Skeletal muscle tissue (tissue), 4 donors: ENCODE data around the gene LUC7L. TPM values are rescaled to one million over a fixed set of nuclear protein-coding genes. Genes with fewer than 3 reads are reported as not detected.

Experiments
- H3K27ac ChIP-seq: one replicate; pipeline ENCODE4 v1.7.0; 2013; ENCODE audit warnings: mild to moderate bottlenecking, low read depth, low read length, inconsistent platforms
- H3K27me3 ChIP-seq, 3 donors: one replicate each; pipeline ENCODE4 v1.7.0; 2013; ENCODE audit warnings: low read length in 3 of 3; ENCODE audit not compliant: control insufficient read depth in 3 of 3, insufficient read depth in 3 of 3
- H3K36me3 ChIP-seq, 3 donors: one replicate each; pipeline ENCODE4 v1.7.0; 2013; ENCODE audit warnings: low read length in 3 of 3; ENCODE audit not compliant: control insufficient read depth in 3 of 3, insufficient read depth in 3 of 3
- H3K4me1 ChIP-seq, 3 donors: one replicate each; pipeline ENCODE4 v1.7.0; 2013; ENCODE audit warnings: low read length in 3 of 3, mild to moderate bottlenecking in 3 of 3; ENCODE audit not compliant: control insufficient read depth in 3 of 3, insufficient read depth in 3 of 3
- H3K4me3 ChIP-seq, 3 donors: one replicate each; pipeline ENCODE4 v1.7.0; 2013; ENCODE audit warnings: low read length in 3 of 3
- H3K9ac ChIP-seq, 3 donors: one replicate each; pipeline ENCODE4 v1.7.0; 2013; ENCODE audit warnings: low read length in 3 of 3, mild to moderate bottlenecking in 3 of 3, moderate library complexity in 2 of 3, low read depth in 1 of 3
- H3K9me3 ChIP-seq, 3 donors: one replicate each; pipeline ENCODE4 v1.7.0; 2013; ENCODE audit warnings: low read length in 3 of 3; ENCODE audit not compliant: control insufficient read depth in 3 of 3
- total RNA-seq: library from RNA; depleted of rRNA; stranded (reverse); fragments of >200 nt; gene quantifications from one replicate; pipeline ENCODE4 v1.2.3, GENCODE V29; 2014
- donor health status: Osteomylitis.

Gene LUC7L
- total RNA-seq, 1 donor from 2014 or later, result 38.1 TPM

DNA sequence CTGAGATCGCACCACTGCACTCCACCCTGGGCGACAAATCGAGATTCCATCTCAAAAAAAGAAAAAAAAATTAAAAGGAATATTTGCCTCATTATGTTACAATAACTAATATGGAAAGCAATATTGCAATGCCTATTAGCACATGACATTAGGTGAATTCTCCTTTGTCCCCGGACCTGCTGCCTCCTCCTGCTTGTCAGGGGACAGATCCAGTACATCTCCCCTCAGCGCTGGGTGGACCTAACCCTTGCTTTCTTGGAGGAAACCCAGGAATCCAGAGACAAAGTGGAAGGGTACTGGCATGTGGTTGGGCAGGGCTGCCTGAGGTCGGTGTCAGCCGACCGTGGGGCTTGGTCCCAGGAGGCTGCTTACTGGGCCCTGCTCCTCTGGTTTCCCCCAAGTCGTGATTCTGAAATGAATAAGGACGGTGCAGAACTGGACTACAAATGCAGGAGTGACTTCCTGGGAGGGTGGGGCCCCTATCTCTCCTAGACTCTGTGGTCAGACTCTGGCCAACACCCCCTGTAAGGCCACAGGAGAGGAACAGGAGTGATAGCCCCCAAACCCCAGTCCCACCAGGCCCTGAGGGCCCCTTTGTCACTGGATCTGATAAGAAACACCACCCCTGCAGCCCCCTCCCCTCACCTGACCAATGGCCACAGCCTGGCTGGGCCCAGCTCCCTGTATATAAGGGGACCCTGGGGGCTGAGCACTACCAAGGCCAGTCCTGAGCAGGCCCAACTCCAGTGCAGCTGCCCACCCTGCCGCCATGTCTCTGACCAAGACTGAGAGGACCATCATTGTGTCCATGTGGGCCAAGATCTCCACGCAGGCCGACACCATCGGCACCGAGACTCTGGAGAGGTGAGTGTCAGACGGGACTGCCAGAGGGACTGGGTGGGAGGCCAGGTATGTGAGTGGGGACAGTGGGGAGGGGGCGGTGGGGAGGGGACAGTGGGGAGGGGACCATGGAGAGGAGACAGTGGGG, 76.8 kb downstream of the LUC7L start, which contains the start of gene HBZ:
Gene HBZ (plus strand): TSS at position 504 of the 988 bp plus-strand sequence. CDS start 266 bp downstream, at position 770.
- no peak within 1 kb of the TSS for H3K4me3 ChIP-seq
- peaks cover 22 to 33% (median 28%) of the 10 kb centered on the region in 3 donors for H3K27me3 ChIP-seq
- H3K4me1 ChIP-seq, result peaks cover 4 to 10% (median 8%) of the 10 kb centered on the region in 3 donors
- no peaks in the 10 kb centered on the region for H3K36me3 ChIP-seq
- H3K9ac ChIP-seq, result no peak within 1 kb of the TSS
- H3K9me3 ChIP-seq, result no peaks in the 10 kb centered on the region
- H3K27ac ChIP-seq, result no peak within 1 kb of the TSS

DNA sequence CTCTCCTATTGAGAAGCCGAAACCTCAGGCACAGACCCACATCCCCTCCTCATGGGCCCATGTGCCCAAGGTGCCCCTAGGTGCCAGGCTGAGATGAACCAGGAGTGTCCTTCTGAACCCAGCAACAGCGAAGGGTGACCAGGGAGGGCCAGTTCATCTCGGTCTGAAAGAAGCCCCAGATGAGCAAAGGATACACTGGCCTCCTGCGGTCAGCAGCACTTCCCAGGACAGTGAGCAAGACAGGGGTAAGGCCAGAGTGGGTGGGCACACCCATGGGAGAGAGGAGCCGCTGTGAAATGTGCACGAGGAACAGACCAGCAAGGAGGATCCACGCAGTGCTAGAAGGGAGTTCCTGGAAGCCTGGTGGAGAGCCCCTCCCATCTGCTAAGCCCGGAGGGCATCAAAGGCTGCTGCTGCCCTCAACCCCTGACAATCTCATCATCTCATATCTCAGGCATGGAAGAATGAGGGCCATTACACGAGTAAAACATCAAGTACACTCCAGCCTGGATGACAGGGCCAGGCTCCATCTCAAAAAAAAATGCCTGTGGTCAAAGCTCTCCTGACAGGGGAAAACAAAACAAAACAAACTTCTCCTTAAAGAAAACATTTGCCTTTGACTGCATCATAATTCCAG, 80.1 kb downstream of the LUC7L start:
- H3K4me3 ChIP-seq, result no peak overlapping the region
- no peaks in the 10 kb centered on the region for H3K4me1 ChIP-seq
- H3K27me3 ChIP-seq, result peaks cover 12 to 14% (median 13%) of the 10 kb centered on the region in 3 donors
- no peaks in the 10 kb centered on the region for H3K36me3 ChIP-seq
- H3K9me3 ChIP-seq, result no peaks in the 10 kb centered on the region
- H3K9ac ChIP-seq, result no peak overlapping the region
- no peak overlapping the region for H3K27ac ChIP-seq

DNA sequence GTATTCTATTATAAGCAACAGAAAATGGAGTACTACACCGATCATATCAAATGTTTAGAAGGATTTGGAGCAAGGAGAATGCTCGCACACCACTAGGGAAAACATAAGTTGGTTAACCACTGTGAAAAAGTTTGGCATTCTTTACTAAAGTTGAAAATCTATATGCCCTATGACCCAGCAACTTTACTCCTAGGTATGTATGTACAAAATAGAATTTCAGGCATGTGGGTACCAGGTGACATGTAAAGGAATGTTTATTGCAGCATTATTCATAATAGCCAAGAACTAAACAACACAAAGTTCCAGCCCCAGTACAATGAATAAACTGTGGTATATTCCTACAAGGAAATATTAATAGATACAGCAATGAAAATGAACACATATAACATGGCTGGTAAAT, 82.6 kb downstream of the LUC7L start:
- no peaks in the 10 kb centered on the region for H3K36me3 ChIP-seq
- no peak overlapping the region for H3K9ac ChIP-seq
- H3K4me3 ChIP-seq, result no peak overlapping the region
- H3K9me3 ChIP-seq, result no peaks in the 10 kb centered on the region
- H3K4me1 ChIP-seq, result no peaks in the 10 kb centered on the region
- H3K27me3 ChIP-seq, result peaks cover 9 to 19% (median 13%) of the 10 kb centered on the region in 3 donors
- no peak overlapping the region for H3K27ac ChIP-seq

DNA sequence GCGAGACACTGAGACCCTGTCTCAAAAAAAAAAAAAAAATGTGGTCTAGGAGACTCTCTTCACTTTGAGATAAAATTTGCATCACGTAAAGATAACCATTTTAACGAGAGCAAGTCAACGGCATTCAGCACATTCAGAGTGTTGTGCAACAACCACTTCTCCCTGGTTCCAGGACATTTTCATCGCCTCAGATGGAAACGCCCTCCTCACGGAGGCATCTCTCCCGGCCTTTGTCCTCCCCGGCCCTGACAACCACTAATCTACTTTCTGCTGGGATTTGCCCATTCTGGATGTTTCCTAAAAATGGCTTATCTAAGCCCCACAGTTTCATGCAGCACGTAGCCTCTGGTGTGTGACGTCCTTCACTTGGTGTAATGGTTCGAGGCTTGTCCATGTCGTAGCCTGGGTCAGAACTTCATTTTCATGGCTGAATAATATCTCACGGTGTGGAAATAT, 84.4 kb downstream of the LUC7L start:
- Histone ChIP-seq H3K9ac (no peak overlapping the region), H3K4me3 (no peak overlapping the region), H3K36me3 (no peaks in the 10 kb centered on the region), H3K9me3 (no peaks in the 10 kb centered on the region), H3K27me3 (peaks cover 9 to 19% (median 13%) of the 10 kb centered on the region in 3 donors), H3K4me1 (no peaks in the 10 kb centered on the region), H3K27ac (no peak overlapping the region)

DNA sequence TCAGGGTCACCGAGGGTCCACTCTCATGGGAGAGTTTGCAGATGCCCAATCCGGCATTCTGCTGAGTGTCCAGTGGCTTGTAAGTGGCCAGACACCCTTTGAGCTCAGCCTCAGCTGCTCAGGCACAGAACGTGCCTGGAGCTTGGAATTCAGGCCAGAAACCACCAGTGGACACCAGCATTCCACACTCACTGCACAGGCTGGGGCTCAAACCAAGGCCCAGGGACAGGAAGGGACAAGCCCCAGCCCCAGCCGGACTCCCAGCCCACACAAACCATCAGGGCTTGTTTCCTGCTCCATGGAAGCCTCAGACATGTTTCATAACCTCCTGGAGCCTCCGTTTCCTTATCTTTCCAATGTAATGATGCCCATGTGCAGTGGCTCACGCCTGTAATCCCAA, 85.8 kb downstream of the LUC7L start:
- Histone ChIP-seq H3K9ac (no peak overlapping the region), H3K4me3 (no peak overlapping the region), H3K27ac (no peak overlapping the region), H3K4me1 (no peaks in the 10 kb centered on the region), H3K36me3 (no peaks in the 10 kb centered on the region), H3K9me3 (no peaks in the 10 kb centered on the region), H3K27me3 (peaks cover under 1 to 11% (median 4%) of the 10 kb centered on the region in 3 donors)

DNA sequence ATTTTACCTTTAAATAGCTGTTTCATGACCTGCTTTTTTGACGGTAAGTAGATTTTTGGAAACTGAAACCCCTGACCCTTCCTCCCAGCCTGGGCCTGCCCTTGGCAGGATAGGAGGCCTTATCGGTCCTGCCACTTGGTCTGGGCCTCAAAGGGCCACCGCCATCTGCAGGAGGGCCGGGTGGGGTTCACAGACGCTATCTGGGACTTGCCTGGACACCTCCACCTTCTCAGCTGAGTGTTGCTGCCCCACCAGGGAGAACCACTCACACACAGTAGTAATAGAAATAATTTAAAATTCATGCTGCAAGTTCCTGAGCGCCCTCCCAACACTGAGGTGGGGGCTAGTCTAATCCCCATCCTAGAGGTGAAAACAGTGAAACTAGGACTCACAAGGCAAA, 86.2 kb downstream of the LUC7L start:
- H3K4me3 ChIP-seq, result no peak overlapping the region
- H3K9ac ChIP-seq, result no peak overlapping the region
- no peaks in the 10 kb centered on the region for H3K4me1 ChIP-seq
- H3K9me3 ChIP-seq, result no peaks in the 10 kb centered on the region
- H3K36me3 ChIP-seq, result no peaks in the 10 kb centered on the region
- no peak overlapping the region for H3K27ac ChIP-seq
- peaks cover 0 to 9% (median 4%) of the 10 kb centered on the region in 3 donors for H3K27me3 ChIP-seq

DNA sequence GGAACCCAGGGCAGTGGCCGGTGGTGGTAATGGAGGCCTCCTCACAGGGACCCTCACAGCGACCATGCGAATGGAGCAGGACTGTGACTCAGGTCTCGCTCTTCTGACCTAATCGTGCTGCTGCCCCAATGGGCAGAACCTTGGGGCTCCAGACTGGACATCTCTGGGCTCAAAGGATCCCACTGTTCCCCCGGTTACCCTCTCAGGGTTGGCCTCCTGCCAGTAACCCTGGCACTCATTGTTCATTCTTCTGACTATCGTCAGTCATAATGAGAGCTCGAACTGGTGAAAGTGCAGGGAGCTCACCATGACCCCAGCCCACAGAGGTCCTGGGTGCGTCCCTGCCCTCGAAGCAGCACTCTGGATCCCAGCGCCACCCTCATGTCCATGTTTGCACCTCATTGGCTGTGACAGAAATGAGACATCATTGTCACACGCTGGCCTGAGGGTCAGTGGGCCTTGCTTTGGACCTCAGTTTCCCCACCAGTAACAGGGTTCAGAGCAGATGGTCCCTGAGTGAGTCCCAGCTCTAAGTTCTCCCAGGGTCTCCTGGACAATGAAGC, 86.8 kb downstream of the LUC7L start:
- Histone ChIP-seq H3K4me1 (peaks cover 0 to 3% (median 3%) of the 10 kb centered on the region in 3 donors), H3K9me3 (no peaks in the 10 kb centered on the region), H3K36me3 (no peaks in the 10 kb centered on the region), H3K4me3 (no peak overlapping the region), H3K27me3 (peaks cover 0 to 9% (median 4%) of the 10 kb centered on the region in 3 donors), H3K27ac (no peak overlapping the region), H3K9ac (no peak overlapping the region)

DNA sequence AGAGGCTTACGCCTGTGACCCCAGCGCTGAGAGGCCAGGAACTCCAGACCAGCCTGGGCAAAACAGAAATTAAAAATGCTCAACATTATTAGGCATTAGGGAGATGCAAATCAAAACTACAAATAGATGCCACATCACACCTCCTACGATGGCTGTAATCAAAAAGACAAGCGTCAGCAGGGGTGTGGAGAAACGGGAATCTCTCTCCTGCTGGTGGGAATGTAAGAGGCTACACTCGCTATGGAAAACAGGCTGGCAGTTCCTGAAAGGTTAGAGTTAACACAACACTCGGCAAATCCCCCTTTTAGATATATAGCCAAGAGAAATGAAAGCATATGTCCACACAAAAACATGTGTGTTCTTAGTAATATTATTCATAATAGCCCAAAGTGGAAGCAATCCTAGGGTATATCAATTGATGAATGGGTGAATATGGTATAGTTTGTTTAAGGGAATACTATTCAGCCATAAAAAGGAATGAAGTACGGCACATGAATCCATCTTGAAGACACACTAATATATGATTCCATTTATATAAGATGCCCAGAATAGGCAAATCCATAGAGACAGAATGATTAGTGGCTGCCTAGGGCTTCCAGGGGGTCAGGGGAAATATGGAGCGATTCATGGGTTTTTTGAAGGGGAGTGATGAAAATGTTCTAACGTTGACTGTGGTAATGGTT, 88.9 kb downstream of the LUC7L start:
- Histone ChIP-seq H3K4me1 (peaks cover 4 to 7% (median 6%) of the 10 kb centered on the region in 3 donors), H3K9me3 (no peaks in the 10 kb centered on the region), H3K9ac (no peak overlapping the region), H3K4me3 (no peak overlapping the region), H3K36me3 (no peaks in the 10 kb centered on the region), H3K27me3 (peaks cover 0 to 9% (median 4%) of the 10 kb centered on the region in 3 donors), H3K27ac (no peak overlapping the region)
